B cell (primary cell): ENCODE data around the gene TCEA3. TPM values are rescaled to one million over a fixed set of nuclear protein-coding genes. Genes with fewer than 3 reads are reported as not detected.

Experiments used
- ATAC-seq: fragments of 200-7000 bp; cut with Tn5 transposase; one replicate; pipeline ENCODE4 v1.10.0; 2021; ENCODE audit warnings: low read depth, mild to moderate bottlenecking, moderate number of reproducible peaks, moderate library complexity
- CTCF ChIA-PET: fragments of 350-600 bp; sonication (Branson Sonifier 250); formaldehyde crosslinking; loops from one replicate; lab custom pipeline; 2021; ENCODE audit warnings: antibody characterized with exemption, inconsistent platforms; lab: Charles Lee
- POLR2A ChIA-PET: fragments of 350-600 bp; sonication (Branson Sonifier 250); formaldehyde crosslinking; loops from one replicate; lab custom pipeline; 2021; ENCODE audit warnings: antibody characterized with exemption; lab: Charles Lee
- DNase-seq: peaks from one replicate; pipeline ENCODE4 v3.0.0; 2013
- H2AFZ ChIP-seq: 2 replicates; pipeline ENCODE4 v1.6.1; 2012; ENCODE audit warnings: mild to moderate bottlenecking, low read depth, low read length; ENCODE audit not compliant: insufficient read depth, poor library complexity, severe bottlenecking
- H3K27ac ChIP-seq, 2 donors: 1 replicate in 1 of 2; 2 replicates in 1 of 2; pipeline ENCODE4 v1.5.1; 2012 to 2013; ENCODE audit warnings: low read length in 2 of 2, mild to moderate bottlenecking in 2 of 2, moderate library complexity in 1 of 2
- H3K27me3 ChIP-seq, 4 experiments: fragments of 200-600 bp in 1 of 4; sonication (generic) in 1 of 4; replicated peaks in 1 of 4; 1 replicate in 2 of 4; 2 replicates in 2 of 4; pipeline versions ENCODE4 v1.6.1 to v1.7.0; 2013 to 2016; ENCODE audit warnings: low read length in 3 of 4, mild to moderate bottlenecking in 2 of 4, mixed read lengths in 1 of 4, moderate library complexity in 1 of 4; ENCODE audit not compliant: insufficient read depth in 4 of 4, control insufficient read depth in 3 of 4; ENCODE audit errors: control extremely low read depth in 1 of 4
- H3K36me3 ChIP-seq, 2 experiments: replicated peaks in 1 of 2; 1 replicate in 1 of 2; 2 replicates in 1 of 2; pipeline versions ENCODE4 v1.6.1 to v1.7.1; 2013; ENCODE audit warnings: low read length in 1 of 2; ENCODE audit not compliant: insufficient read depth in 2 of 2, control insufficient read depth in 1 of 2; ENCODE audit errors: control extremely low read depth in 1 of 2, extremely low read depth in 1 of 2
- H3K4me1 ChIP-seq, 2 donors: fragments of 200-600 bp in 1 of 2; sonication (generic) in 1 of 2; 1 replicate in 1 of 2; 2 replicates in 1 of 2; pipeline versions ENCODE4 v1.5.1 to v1.6.1; 2013 to 2017; ENCODE audit warnings: low read length in 2 of 2; ENCODE audit not compliant: control insufficient read depth in 2 of 2, insufficient read depth in 2 of 2
- H3K4me2 ChIP-seq: replicated peaks from 2 replicates; pipeline ENCODE3; 2012; ENCODE audit warnings: mild to moderate bottlenecking, low read depth, low read length; ENCODE audit not compliant: poor library complexity, severe bottlenecking
- H3K4me3 ChIP-seq, 5 experiments: fragments of 200-600 bp in 1 of 5; sonication (generic) in 1 of 5; 1 replicate in 3 of 5; 2 replicates in 2 of 5; pipeline versions ENCODE4 v1.5.1 to v1.7.0; 2011 to 2016; ENCODE audit warnings: low read length in 4 of 5, mild to moderate bottlenecking in 4 of 5, low read depth in 2 of 5, control low read depth in 1 of 5, moderate library complexity in 1 of 5; ENCODE audit not compliant: insufficient read depth in 1 of 5; ENCODE audit errors: control extremely low read depth in 1 of 5, extremely low read depth in 1 of 5
- H3K79me2 ChIP-seq: fragments of 200-600 bp; sonication (generic); one replicate; pipeline ENCODE4 v1.6.0; 2016; ENCODE audit warnings: low read length; ENCODE audit not compliant: control insufficient read depth, insufficient read depth
- H3K9ac ChIP-seq: fragments of 200-600 bp; sonication (generic); 2 replicates; pipeline ENCODE4 v1.6.1; 2017; ENCODE audit warnings: mild to moderate bottlenecking, low read length, moderate library complexity
- H3K9me3 ChIP-seq, 3 donors: one replicate each; pipeline versions ENCODE4 v1.6.1 to v1.7.1; 2013; ENCODE audit warnings: low read length in 2 of 3; ENCODE audit not compliant: control insufficient read depth in 2 of 3, insufficient read depth in 1 of 3; ENCODE audit errors: control extremely low read depth in 1 of 3
- H4K20me1 ChIP-seq: 2 replicates; pipeline ENCODE4 v1.6.0; 2012; ENCODE audit warnings: mild to moderate bottlenecking, low read length; ENCODE audit not compliant: insufficient read depth, control insufficient read depth, poor library complexity, severe bottlenecking
- H3K27ac Mint-ChIP-seq: one replicate; pipeline ENCODE4 v1.8.0; 2021; ENCODE audit warnings: mixed read lengths
- H3K27me3 Mint-ChIP-seq: one replicate; pipeline ENCODE4 v1.8.0; 2021; ENCODE audit warnings: mixed read lengths
- H3K4me1 Mint-ChIP-seq: one replicate; pipeline ENCODE4 v1.8.0; 2021; ENCODE audit warnings: mixed read lengths
- H3K4me3 Mint-ChIP-seq: one replicate; pipeline ENCODE4 v1.8.0; 2021; ENCODE audit warnings: mixed read lengths
- H3K9me3 Mint-ChIP-seq: one replicate; pipeline ENCODE4 v1.8.0; 2022; ENCODE audit warnings: mixed read lengths; ENCODE audit not compliant: insufficient read depth
- CTCF ChIP-seq: fragments of 200-600 bp; IDR thresholded peaks from one replicate; pipeline ENCODE4 v1.8.0; 2022; ENCODE audit warnings: antibody characterized with exemption, mild to moderate bottlenecking
- EZH2 ChIP-seq: IDR thresholded peaks from 2 replicates; pipeline ENCODE4 v1.6.1; 2012; ENCODE audit warnings: borderline replicate concordance, low read depth, mild to moderate bottlenecking, moderate library complexity, low read length; ENCODE audit not compliant: insufficient read depth, poor library complexity, severe bottlenecking
- WGBS: methylation state at CpG from one replicate; pipeline ENCODE4 v1.1.5; 2013; ENCODE audit warnings: missing lambda C conversion rate; ENCODE audit not compliant: insufficient coverage; 5-methylcytosine and 5-hydroxymethylcytosine counted together
- intact Hi-C: fragments of 100-400 bp; cut with micrococcal nuclease; formaldehyde crosslinking; loops from one replicate; pipeline ENCODE4 v1.10.0; 2022
- polyA plus RNA-seq: library from polyadenylated mRNA; depleted of rRNA; stranded (reverse); fragments of >200 nt; gene quantifications from 2 replicates; pipeline ENCODE4 v1.2.3, GENCODE V29; 2012
- total RNA-seq, 2 donors: library from RNA; stranded (reverse); fragments of 120-200 nt in 1 of 2; gene quantifications; 1 replicate in 1 of 2; 2 replicates in 1 of 2; pipeline versions ENCODE4 v1.2.3 to v1.2.4, GENCODE V29; 2013 to 2022

Gene TCEA3
- total and polyA plus RNA-seq, 2 donors (not counting 1 experiment from before 2014, with no cell fraction given) = 0.22 TPM; not detected in 1

- Mint-ChIP-seq H3K9me3 (no peaks in the 10 kb centered on the region), H3K4me3 (no peak overlapping the region), H3K27ac (no peak overlapping the region), H3K27me3 (peaks cover 29% of the 10 kb centered on the region), H3K4me1 (no peaks in the 10 kb centered on the region)
- no peak for TF ChIP-seq CTCF
- TF ChIP-seq EZH2 = no peak
- 87% methylated on average over 3 of the region's 7 CpGs for WGBS
- Histone ChIP-seq H3K36me3 (no peaks in the 10 kb centered on the region), H3K4me1 (no peaks in the 10 kb centered on the region), H3K27ac (no peak overlapping the region), H4K20me1 (no peaks in the 10 kb centered on the region), H3K9ac (no peak overlapping the region), H2AFZ (no peak overlapping the region), H3K79me2 (no peaks in the 10 kb centered on the region), H3K4me2 (no peak overlapping the region), H3K4me3 (no peak overlapping the region), H3K9me3 (no peaks in the 10 kb centered on the region), H3K27me3 (peaks cover 0 to 3% (median 0%) of the 10 kb centered on the region in 4 experiments)
- CTCF ChIA-PET = interaction anchor here (2.0 kb wide), 1 partner anchor 9 kb away, joined by 11 read pairs; no protein-coding TSS in a partner anchor
- ATAC-seq (no peak), DNase-seq (no peak)
- intact Hi-C loops = no loop called here
- POLR2A ChIA-PET = interaction anchor here (0.6 kb wide), 1 partner anchor 50 kb away, joined by 4 read pairs; the partner anchor contains the start of gene HNRNPR
Measured at GRCh38 chr1:23394684-23395083, 29.9 kb downstream of the TCEA3 start.

GRCh38 chr1:23394181-23394580 is 30.4 kb downstream of the TCEA3 start:
- no peaks in the 10 kb centered on the region for H3K9me3 ChIP-seq
- H3K4me3 ChIP-seq = no peak overlapping the region
- H3K27me3 ChIP-seq = peaks cover 0 to 3% (median 0%) of the 10 kb centered on the region in 4 experiments
- DNase-seq = no peak
- no peaks in the 10 kb centered on the region for H4K20me1 ChIP-seq
- intact Hi-C loops = no loop called here
- Mint-ChIP-seq H3K9me3 (no peaks in the 10 kb centered on the region), H3K27ac (no peak overlapping the region), H3K4me3 (no peak overlapping the region), H3K27me3 (peaks cover 29% of the 10 kb centered on the region), H3K4me1 (no peaks in the 10 kb centered on the region)
- H3K9ac ChIP-seq = no peak overlapping the region
- no peak overlapping the region for H3K4me2 ChIP-seq
- 90% methylated on average over 3 of the region's 4 CpGs for WGBS
- no peaks in the 10 kb centered on the region for H3K79me2 ChIP-seq
- TF ChIP-seq CTCF (no peak), EZH2 (no peak)
- ChIA-PET POLR2A (interaction anchor here (0.6 kb wide), 1 partner anchor 50 kb away, joined by 4 read pairs; the partner anchor contains the start of gene HNRNPR), CTCF (interaction anchor here (2.0 kb wide), 1 partner anchor 9 kb away, joined by 11 read pairs; no protein-coding TSS in a partner anchor)
- ATAC-seq = no peak
- H2AFZ ChIP-seq = no peak overlapping the region
- no peak overlapping the region for H3K27ac ChIP-seq
- H3K36me3 ChIP-seq = no peaks in the 10 kb centered on the region
- no peaks in the 10 kb centered on the region for H3K4me1 ChIP-seq
